Measurements from ENCODE around the gene SP1.

SP1 gene

GRCh38 chr12:53450936-53451335, 71.0 kb downstream of the SP1 start:
- TF ChIP-seq MAX (IDR thresholded peaks at IDR 0.05; ENCODE audit: low read depth, low read length) (no peak), MYC (IDR thresholded peaks at IDR 0.05; ENCODE audit: low read depth, low read length) (no peak), CTCF (IDR thresholded peaks at IDR 0.05; ENCODE audit: low read depth, low read length) (no peak), POLR2A (IDR thresholded peaks at IDR 0.05; ENCODE audit: extremely low read depth, insufficient read length) (no peak)
- no peak for DNase-seq (ENCODE audit: low read depth)
- no peak overlapping the region for H3K4me3 ChIP-seq (ENCODE audit: low read depth, low read length)

- TF ChIP-seq CTCF (IDR thresholded peaks at IDR 0.05; ENCODE audit: low read depth, low read length) = peak; percentile 96
- peak; percentile 65; the same call in 1 of the 2 replicates for TF ChIP-seq MYC (IDR thresholded peaks at IDR 0.05; ENCODE audit: low read depth, low read length)
- 0 out of 2 replicates have a peak, but pooled peaks have one; percentile 39 for TF ChIP-seq MAX (IDR thresholded peaks at IDR 0.05; ENCODE audit: low read depth, low read length)
- TF ChIP-seq POLR2A (IDR thresholded peaks at IDR 0.05; ENCODE audit: extremely low read depth, insufficient read length) = peak; percentile 69
- DNase-seq (ENCODE audit: low read depth) = peak; percentile 100
- H3K4me3 ChIP-seq (ENCODE audit: low read depth, low read length) = peak within 1 kb of the TSS; percentile 85
Observed at GRCh38 chr12:53451661-53452158, 71.7 kb downstream of the SP1 start, which contains the start of gene PCBP2. PCBP2 (plus strand) TSS chr12:53452102; CDS start chr12:53454801, 2,699 bp downstream.

- TF ChIP-seq MAX (IDR thresholded peaks at IDR 0.05; ENCODE audit: low read depth, low read length) = no peak
- peak; percentile 25 for TF ChIP-seq CTCF (IDR thresholded peaks at IDR 0.05; ENCODE audit: low read depth, low read length)
- TF ChIP-seq MYC (IDR thresholded peaks at IDR 0.05; ENCODE audit: low read depth, low read length) = no peak
- no peak for TF ChIP-seq POLR2A (IDR thresholded peaks at IDR 0.05; ENCODE audit: extremely low read depth, insufficient read length)
- DNase-seq (ENCODE audit: low read depth) = peak; percentile 94
- peak overlapping the region; percentile 85 for H3K4me3 ChIP-seq (ENCODE audit: low read depth, low read length)
Observed at GRCh38 chr12:53452159-53453077, 72.4 kb downstream of the SP1 start.

GRCh38 chr12:53453953-53454640, 74.1 kb downstream of the SP1 start:
- no peak for TF ChIP-seq MAX (IDR thresholded peaks at IDR 0.05; ENCODE audit: low read depth, low read length)
- TF ChIP-seq MYC (IDR thresholded peaks at IDR 0.05; ENCODE audit: low read depth, low read length) = no peak
- no peak for TF ChIP-seq CTCF (IDR thresholded peaks at IDR 0.05; ENCODE audit: low read depth, low read length)
- TF ChIP-seq POLR2A (IDR thresholded peaks at IDR 0.05; ENCODE audit: extremely low read depth, insufficient read length) = no peak
- peak overlapping the region; percentile 85 for H3K4me3 ChIP-seq (ENCODE audit: low read depth, low read length)
- DNase-seq (ENCODE audit: low read depth) = no peak

GRCh38 chr12:53454707-53455106, 74.7 kb downstream of the SP1 start:
- TF ChIP-seq POLR2A (IDR thresholded peaks at IDR 0.05; ENCODE audit: extremely low read depth, insufficient read length) (no peak), MAX (IDR thresholded peaks at IDR 0.05; ENCODE audit: low read depth, low read length) (no peak), MYC (IDR thresholded peaks at IDR 0.05; ENCODE audit: low read depth, low read length) (no peak), CTCF (IDR thresholded peaks at IDR 0.05; ENCODE audit: low read depth, low read length) (no peak)
- H3K4me3 ChIP-seq (ENCODE audit: low read depth, low read length) = peak overlapping the region; percentile 85
- DNase-seq (ENCODE audit: low read depth) = no peak
